ENCODE data around the gene SORCS1.

GRCh38 chr10:106661133-106661766 lies 503.3 kb downstream of the SORCS1 start:
- TF ChIP-seq CTCF (IDR thresholded peaks at IDR 0.05) = no peak
- TF ChIP-seq POLR2A (IDR thresholded peaks at IDR 0.05) = no peak

Data from thyroid gland (tissue), 4 donors.